ENCODE measurements around the gene TMTC1. TPM values are rescaled to one million over a fixed set of nuclear protein-coding genes. Genes with fewer than 3 reads are reported as not detected.

The TMTC1 gene
- total RNA-seq, 2 donors from 2014 or later = 76.3 to 160 TPM

DNA sequence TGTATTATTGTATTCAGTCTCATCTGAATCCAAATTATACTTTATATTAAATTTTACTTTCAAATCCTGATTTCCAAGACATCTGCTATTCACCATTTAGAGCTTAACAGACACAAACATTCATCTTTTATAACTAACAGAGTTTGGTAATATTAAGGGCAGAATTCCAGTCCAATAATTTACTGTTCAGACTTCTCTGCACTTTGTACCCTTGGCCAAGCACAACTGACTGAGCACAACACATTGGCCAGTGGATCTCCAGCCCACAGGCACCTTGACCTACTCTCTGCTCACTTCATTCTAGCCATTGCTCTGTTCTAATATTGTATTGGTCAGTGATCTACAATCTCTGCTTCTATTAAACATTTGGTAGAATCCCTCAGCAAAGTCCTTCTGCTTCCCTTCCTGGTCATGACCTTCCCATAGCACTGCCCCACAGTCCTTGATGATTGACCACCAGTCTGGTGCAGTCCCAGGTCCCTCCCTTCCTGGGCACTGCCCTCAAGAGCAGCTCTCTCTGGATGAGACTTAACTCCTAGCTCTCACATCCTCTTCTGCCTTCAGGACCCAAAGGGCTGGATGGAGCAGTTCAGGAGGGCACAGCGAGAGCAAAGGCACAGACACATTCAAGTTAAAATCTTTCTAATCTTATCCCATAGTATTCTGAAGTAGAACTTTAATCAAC, 188.5 kb downstream of the TMTC1 start:
- no peak for ATAC-seq (ENCODE audit: insufficient number of reproducible peaks, low FRiP score, low read depth)
- Histone ChIP-seq H3K4me1 (ENCODE audit: control insufficient read depth in 1 of 2, low read depth in 2 of 2) (no peaks in the 10 kb centered on the region), H3K36me3 (no peaks in the 10 kb centered on the region), H3K4me3 (no peak overlapping the region), H3K27ac (no peak overlapping the region), H3K27me3 (replicated peaks; ENCODE audit: insufficient read depth) (no peaks in the 10 kb centered on the region), H3K9me3 (no peaks in the 10 kb centered on the region)
- TF ChIP-seq, protein P1, sequence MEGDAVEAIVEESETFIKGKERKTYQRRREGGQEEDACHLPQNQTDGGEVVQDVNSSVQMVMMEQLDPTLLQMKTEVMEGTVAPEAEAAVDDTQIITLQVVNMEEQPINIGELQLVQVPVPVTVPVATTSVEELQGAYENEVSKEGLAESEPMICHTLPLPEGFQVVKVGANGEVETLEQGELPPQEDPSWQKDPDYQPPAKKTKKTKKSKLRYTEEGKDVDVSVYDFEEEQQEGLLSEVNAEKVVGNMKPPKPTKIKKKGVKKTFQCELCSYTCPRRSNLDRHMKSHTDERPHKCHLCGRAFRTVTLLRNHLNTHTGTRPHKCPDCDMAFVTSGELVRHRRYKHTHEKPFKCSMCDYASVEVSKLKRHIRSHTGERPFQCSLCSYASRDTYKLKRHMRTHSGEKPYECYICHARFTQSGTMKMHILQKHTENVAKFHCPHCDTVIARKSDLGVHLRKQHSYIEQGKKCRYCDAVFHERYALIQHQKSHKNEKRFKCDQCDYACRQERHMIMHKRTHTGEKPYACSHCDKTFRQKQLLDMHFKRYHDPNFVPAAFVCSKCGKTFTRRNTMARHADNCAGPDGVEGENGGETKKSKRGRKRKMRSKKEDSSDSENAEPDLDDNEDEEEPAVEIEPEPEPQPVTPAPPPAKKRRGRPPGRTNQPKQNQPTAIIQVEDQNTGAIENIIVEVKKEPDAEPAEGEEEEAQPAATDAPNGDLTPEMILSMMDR (IDR thresholded peaks at IDR 0.05) = no peak
- DNase-seq (ENCODE audit: low spot score) = no peak

DNA sequence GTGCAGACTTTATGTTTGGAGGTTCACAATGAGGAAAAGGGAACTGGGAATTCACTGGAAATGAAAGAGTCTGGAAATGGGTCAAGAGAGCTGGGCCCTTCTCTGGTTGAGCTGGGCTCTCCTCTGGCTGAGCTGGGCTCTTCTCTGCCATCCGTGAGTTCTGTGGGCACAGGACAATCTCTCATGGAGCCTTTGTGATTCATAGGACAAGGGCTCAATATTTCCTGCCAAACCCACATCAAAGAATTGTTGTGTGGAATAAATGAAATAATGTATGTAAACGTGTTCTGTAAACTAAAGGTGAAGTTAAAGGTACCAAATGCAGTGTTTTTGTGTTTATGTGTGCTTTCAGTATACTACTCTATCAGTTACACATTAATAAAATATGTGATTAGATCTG, 190.7 kb downstream of the TMTC1 start:
- H3K36me3 ChIP-seq = no peaks in the 10 kb centered on the region
- H3K4me1 ChIP-seq (ENCODE audit: control insufficient read depth in 1 of 2, low read depth in 2 of 2) = no peaks in the 10 kb centered on the region
- no peak overlapping the region for H3K27ac ChIP-seq
- H3K4me3 ChIP-seq = no peak overlapping the region
- TF ChIP-seq, protein P1 (IDR thresholded peaks at IDR 0.05) = no peak
- no peak for ATAC-seq (ENCODE audit: insufficient number of reproducible peaks, low FRiP score, low read depth)
- no peaks in the 10 kb centered on the region for H3K27me3 ChIP-seq (replicated peaks; ENCODE audit: insufficient read depth)
- no peak for DNase-seq (ENCODE audit: low spot score)
- no peaks in the 10 kb centered on the region for H3K9me3 ChIP-seq

DNA sequence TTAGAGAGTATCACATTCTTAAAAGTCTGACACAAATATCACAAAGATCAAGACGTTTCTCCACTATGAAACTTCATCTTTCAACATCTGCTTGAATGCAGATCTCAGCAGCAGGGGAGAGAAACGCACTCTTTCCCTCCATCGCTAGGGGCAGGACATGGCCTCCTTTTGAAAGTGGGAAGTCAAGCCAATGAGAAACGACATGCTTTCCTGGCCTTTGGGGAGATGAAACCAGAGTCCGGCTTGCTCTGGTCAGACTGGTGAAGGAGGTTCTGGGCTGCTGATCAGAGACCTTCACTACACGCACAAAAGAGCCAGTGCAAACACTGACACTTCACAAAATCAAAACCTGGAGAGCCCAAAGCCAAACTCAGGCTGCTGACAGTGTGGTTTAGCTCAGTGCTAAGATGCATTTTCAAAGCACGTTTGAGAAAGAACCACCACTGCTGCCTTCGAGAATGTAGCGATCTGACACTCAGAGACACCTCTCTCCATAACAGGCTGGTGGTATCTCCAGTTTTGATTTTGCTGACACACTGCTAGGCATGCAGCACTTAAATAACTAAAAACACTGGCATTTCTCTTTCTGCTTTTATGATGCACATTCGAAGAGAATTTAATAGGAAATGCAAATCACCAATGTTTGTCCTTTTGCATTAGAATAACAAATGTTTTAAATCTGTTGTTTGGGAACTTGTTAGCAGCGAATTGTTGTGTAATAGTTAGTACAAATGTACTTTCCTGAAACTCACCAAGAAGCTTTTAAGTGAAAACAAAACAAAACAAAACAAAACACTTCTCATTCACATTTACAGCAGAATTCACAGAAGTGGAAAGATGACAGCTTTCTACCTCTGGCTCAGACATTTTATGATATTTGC, 192.4 kb downstream of the TMTC1 start:
- Histone ChIP-seq H3K27me3 (replicated peaks; ENCODE audit: insufficient read depth) (no peaks in the 10 kb centered on the region), H3K36me3 (no peaks in the 10 kb centered on the region), H3K27ac (no peak overlapping the region), H3K9me3 (no peaks in the 10 kb centered on the region), H3K4me1 (ENCODE audit: control insufficient read depth in 1 of 2, low read depth in 2 of 2) (no peaks in the 10 kb centered on the region), H3K4me3 (no peak overlapping the region)
- no peak for ATAC-seq (ENCODE audit: insufficient number of reproducible peaks, low FRiP score, low read depth)
- TF ChIP-seq, protein P1 (IDR thresholded peaks at IDR 0.05) = peak; percentile 29
- DNase-seq (ENCODE audit: low spot score) = no peak

DNA sequence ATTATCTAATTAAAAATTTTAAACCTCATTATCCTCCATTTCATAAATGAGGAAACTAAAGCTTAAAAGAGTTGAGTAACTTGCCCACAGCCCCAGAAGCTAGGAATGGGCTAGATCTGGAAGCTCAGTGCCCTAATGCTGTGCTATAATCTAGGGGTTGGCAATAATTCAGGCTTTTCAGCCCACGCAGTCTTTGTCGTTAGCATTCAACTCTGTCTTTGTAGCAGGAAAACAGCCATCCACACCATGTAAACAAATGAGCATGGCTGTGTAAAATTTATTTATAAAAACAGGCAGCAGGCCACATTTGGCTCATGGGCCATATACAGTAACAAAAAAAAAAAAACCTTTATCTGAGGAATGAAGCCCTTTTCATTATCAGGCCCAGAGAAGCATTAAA, 193.9 kb downstream of the TMTC1 start:
- Histone ChIP-seq H3K9me3 (no peaks in the 10 kb centered on the region), H3K4me3 (no peak overlapping the region), H3K4me1 (ENCODE audit: control insufficient read depth in 1 of 2, low read depth in 2 of 2) (no peaks in the 10 kb centered on the region), H3K27me3 (replicated peaks; ENCODE audit: insufficient read depth) (no peaks in the 10 kb centered on the region), H3K27ac (no peak overlapping the region), H3K36me3 (no peaks in the 10 kb centered on the region)
- DNase-seq (ENCODE audit: low spot score) (no peak), ATAC-seq (ENCODE audit: insufficient number of reproducible peaks, low FRiP score, low read depth) (no peak)
- TF ChIP-seq, protein P1 (IDR thresholded peaks at IDR 0.05) = no peak

DNA sequence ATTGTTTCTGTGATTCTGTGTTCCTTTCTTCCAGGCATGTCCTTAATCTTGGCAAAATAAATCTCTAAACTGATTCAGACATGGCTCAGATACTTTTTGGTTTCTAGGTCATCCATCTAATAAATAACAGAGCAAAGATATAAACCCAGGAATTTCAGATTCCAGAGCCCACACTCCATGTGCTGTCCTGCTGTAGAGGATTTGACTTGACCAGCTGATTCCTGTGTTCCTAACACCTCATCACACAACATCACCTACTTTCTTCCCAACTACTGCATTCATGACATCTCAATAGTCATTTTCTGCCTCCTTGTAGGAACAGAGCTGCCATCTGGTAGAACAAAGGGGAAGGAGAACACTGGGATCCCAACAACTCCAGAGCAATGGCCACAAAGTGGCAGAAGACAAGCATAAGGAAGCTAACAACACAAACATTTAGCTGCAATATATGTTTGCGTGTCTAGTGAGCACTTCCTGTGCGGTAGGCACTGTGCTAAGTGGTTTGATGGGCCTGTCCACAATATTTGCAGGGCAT, 194.4 kb downstream of the TMTC1 start:
- no peak for ATAC-seq (ENCODE audit: insufficient number of reproducible peaks, low FRiP score, low read depth)
- no peak overlapping the region for H3K4me3 ChIP-seq
- H3K27me3 ChIP-seq (replicated peaks; ENCODE audit: insufficient read depth) = no peaks in the 10 kb centered on the region
- no peak overlapping the region for H3K27ac ChIP-seq
- DNase-seq (ENCODE audit: low spot score) = no peak
- no peaks in the 10 kb centered on the region for H3K36me3 ChIP-seq
- H3K4me1 ChIP-seq (ENCODE audit: control insufficient read depth in 1 of 2, low read depth in 2 of 2) = no peaks in the 10 kb centered on the region
- no peaks in the 10 kb centered on the region for H3K9me3 ChIP-seq
- TF ChIP-seq, protein P1 (IDR thresholded peaks at IDR 0.05) = no peak
